Measurements from ENCODE around the gene ITGAV. TPM values are rescaled to one million over a fixed set of nuclear protein-coding genes. Genes with fewer than 3 reads are reported as not detected.

Gene ITGAV
- total and polyA plus RNA-seq, 2 donors (not counting 3 experiments of a cell fraction or from before 2014, with no cell fraction given) = 61.8 to 131 TPM

DNA sequence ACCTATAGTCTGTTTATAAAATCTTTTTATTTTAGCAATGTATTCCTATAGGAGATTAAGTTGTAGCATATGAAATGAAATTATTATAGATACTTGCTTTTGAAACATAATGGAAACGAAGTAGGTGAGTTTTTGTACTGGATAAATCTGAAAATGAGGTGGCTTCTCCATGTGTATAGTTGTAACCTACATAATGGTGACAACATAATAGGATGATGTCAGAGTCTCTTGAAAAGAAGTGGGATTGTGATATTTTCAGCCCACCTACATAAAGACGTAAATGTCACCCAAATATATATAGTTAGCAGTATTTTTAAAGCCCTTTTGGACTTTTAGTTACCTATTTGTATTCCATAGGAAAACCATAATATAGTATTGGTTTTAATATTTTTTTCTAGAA, 138.8 kb downstream of the ITGAV start:
- no peak overlapping the region for H2AFZ ChIP-seq (ENCODE audit: low read depth, low read length)
- TF ChIP-seq EZH2 (IDR thresholded peaks at IDR 0.05; ENCODE audit: borderline replicate concordance, low read depth, low read length, severe bottlenecking) = no peak
- BruUV-seq (replicated peaks) = no TSS peak
- no peaks in the 10 kb centered on the region for H3K79me2 ChIP-seq (ENCODE audit: control insufficient read depth, insufficient read depth, low read length)
- no peaks in the 10 kb centered on the region for H3K36me3 ChIP-seq (ENCODE audit: control insufficient read depth in 2 of 2, extremely low read depth in 1 of 2, insufficient read depth in 2 of 2, low read length in 2 of 2)
- H4K20me1 ChIP-seq (replicated peaks; ENCODE audit: control insufficient read depth, extremely low read depth, insufficient read depth, low read length) = no peaks in the 10 kb centered on the region
- no peak overlapping the region for H3K4me3 ChIP-seq (replicated peaks in 1 of 3; ENCODE audit: insufficient read depth in 1 of 3, low read depth in 1 of 3, low read length in 3 of 3)
- FAIRE-seq (no peak), DNase-seq (ENCODE audit: low read depth, low spot score) (no peak)
- ChIA-PET CTCF (interaction anchor here (1.2 kb wide), 1 partner anchor 19 kb away, joined by 3 read pairs; no protein-coding TSS in a partner anchor), POLR2A (no interaction called here)
- H3K9me1 ChIP-seq (replicated peaks; ENCODE audit: control insufficient read depth, extremely low read depth, insufficient read depth, low read length) = no peaks in the 10 kb centered on the region
- no peak overlapping the region for H3K9ac ChIP-seq (replicated peaks; ENCODE audit: extremely low read depth, insufficient read depth, low read length)
- dilution Hi-C loops (cut with MboI; ENCODE audit: extremely low pct_ligation_motif_present, low sequenced_read_pairs) = no loop called here
- intact Hi-C loops (cut with micrococcal nuclease) = no loop called here
- H3K4me2 ChIP-seq (ENCODE audit: insufficient read depth, low read length) = no peak overlapping the region
- H3K27ac ChIP-seq (ENCODE audit: insufficient read depth, low read depth, low read length) = no peak overlapping the region
- no peaks in the 10 kb centered on the region for H3K9me3 ChIP-seq (replicated peaks; ENCODE audit: control insufficient read depth, insufficient read depth, low read length)
- H3K27me3 ChIP-seq (ENCODE audit: control insufficient read depth in 2 of 2, insufficient read depth in 2 of 2, low read length in 2 of 2) = no peaks in the 10 kb centered on the region
- H3K4me1 ChIP-seq (ENCODE audit: control insufficient read depth, extremely low read depth, insufficient read depth, low read length) = no peaks in the 10 kb centered on the region

Other genes with a start within 250 kb of the ITGAV start
- 64.5 and 65.1 TPM in 2 replicates for gene ZC3H15, start 103.8 kb upstream of the ITGAV start, total RNA-seq
- 15.8 and 24.1 TPM in 2 replicates for gene ZC3H15, start 103.8 kb upstream of the ITGAV start, polyA plus RNA-seq
- 11.6 and 14.0 TPM in 2 replicates for gene FAM171B, start 104.0 kb downstream of the ITGAV start, total RNA-seq
- gene FAM171B, start 104.0 kb downstream of the ITGAV start, polyA plus RNA-seq = 2.5 and 2.9 TPM in 2 replicates